A549 treated with DMSO at 1 μM for 4 hours (cell line): ENCODE measurements around the gene STARD4. TPM values are rescaled to one million over a fixed set of nuclear protein-coding genes. Genes with fewer than 3 reads are reported as not detected.

Experiments
- total RNA-seq: library from RNA; stranded (reverse); fragments of 200-300 nt; extraction: Qiagen RNA extraction; gene quantifications from 5 replicates; pipeline ENCODE4 v1.2.3, GENCODE V29; 2022; ENCODE audit warnings: low read depth

STARD4 gene, protein sequence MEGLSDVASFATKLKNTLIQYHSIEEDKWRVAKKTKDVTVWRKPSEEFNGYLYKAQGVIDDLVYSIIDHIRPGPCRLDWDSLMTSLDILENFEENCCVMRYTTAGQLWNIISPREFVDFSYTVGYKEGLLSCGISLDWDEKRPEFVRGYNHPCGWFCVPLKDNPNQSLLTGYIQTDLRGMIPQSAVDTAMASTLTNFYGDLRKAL
- 4.2 to 6.3 TPM (median 4.7 TPM) in 5 replicates for total RNA-seq

DNA sequence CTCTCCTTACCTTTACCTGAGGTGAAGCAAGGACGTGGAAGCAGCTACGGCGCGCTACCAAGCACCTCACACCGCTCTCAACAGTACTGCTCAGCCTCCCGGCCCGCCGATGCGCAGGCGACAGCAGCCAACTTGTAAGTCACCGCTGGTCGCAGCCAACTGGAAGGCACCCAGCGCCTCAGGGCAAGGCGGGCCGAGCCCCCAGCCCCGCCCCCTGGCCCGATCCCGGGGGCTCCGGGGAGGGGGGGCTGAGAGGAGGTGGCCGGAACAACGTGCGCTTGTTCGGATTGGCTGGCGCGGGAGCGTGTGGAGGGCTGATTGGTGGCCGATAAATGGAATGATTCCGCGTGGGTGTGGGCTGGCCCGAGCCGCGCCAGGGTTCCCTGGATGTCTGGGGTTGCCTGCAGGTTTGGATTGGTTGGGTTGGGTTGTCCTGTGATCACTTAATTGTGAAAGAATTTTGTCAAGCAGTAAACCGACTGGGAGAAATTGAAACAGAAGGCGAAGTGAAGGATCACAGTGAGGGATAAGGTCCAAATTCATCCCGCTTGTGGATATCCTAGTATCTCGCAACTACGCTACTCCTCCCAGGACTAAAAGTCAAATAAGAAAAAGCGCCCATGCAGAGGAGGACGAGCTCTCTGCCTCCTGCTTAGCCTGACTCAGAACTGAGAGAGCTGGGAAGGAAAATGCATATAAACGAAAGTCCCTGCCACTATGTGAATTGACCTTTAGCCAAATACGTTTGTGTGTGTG lies at the start of gene STARD4:
STARD4 (minus strand) TSS at position 161 of the 756 bp plus-strand sequence. CDS start 5,102 bp downstream, outside the sequence.

Other genes with a start within 250 kb of the STARD4 start
- 1.5 to 2.5 TPM (median 2.3 TPM) in 5 replicates for gene NREP, start 244.7 kb upstream of the STARD4 start, total RNA-seq